GM18505 (cell line): Measurements from ENCODE around the gene ESRRB.

Experiments used
- ATAC-seq: cut with Tn5 transposase; IDR thresholded peaks from one replicate; pipeline ENCODE4 v1.9.1; 2021; ENCODE audit not compliant: unreplicated experiment
- POLR2A ChIP-seq: IDR thresholded peaks from 4 replicates; pipeline ENCODE4 v1.6.1; 2011; ENCODE audit warnings: borderline replicate concordance; ENCODE audit not compliant: insufficient read depth, insufficient read length; ENCODE audit errors: extremely low read depth

ESRRB gene

GRCh38 chr14:76343386-76343785, 32.6 kb upstream of the ESRRB start:
- no peak for TF ChIP-seq POLR2A
- ATAC-seq, result no peak

GRCh38 chr14:76346391-76347160, 29.4 kb upstream of the ESRRB start:
- ATAC-seq, result no peak

GRCh38 chr14:76348898-76349297, 27.0 kb upstream of the ESRRB start:
- no peak for ATAC-seq

More at GRCh38 chr14:76346391-76347160, 29.4 kb upstream of the ESRRB start:
- TF ChIP-seq POLR2A, result no peak

GRCh38 chr14:76349993-76350392, 25.9 kb upstream of the ESRRB start:
- TF ChIP-seq POLR2A, result no peak
- ATAC-seq, result no peak

More at GRCh38 chr14:76348898-76349297, 27.0 kb upstream of the ESRRB start:
- no peak for TF ChIP-seq POLR2A

GRCh38 chr14:76350671-76351070, 25.3 kb upstream of the ESRRB start:
- ATAC-seq, result no peak
- no peak for TF ChIP-seq POLR2A

GRCh38 chr14:76351941-76352340, 24.0 kb upstream of the ESRRB start:
- TF ChIP-seq POLR2A, result no peak
- no peak for ATAC-seq

GRCh38 chr14:76352639-76353281, 23.2 kb upstream of the ESRRB start:
- no peak for ATAC-seq

GRCh38 chr14:76354310-76354709, 21.6 kb upstream of the ESRRB start:
- no peak for ATAC-seq
- TF ChIP-seq POLR2A, result no peak

More at GRCh38 chr14:76352639-76353281, 23.2 kb upstream of the ESRRB start:
- no peak for TF ChIP-seq POLR2A

- no peak for TF ChIP-seq POLR2A
- no peak for ATAC-seq
These were observed 20.2 kb upstream of the ESRRB start for GRCh38 chr14:76355771-76356170.

- no peak for ATAC-seq
- no peak for TF ChIP-seq POLR2A
These were observed 4.9 kb upstream of the ESRRB start for GRCh38 chr14:76371066-76371465.

GRCh38 chr14:76373456-76373855, 2.5 kb upstream of the ESRRB start:
- no peak for TF ChIP-seq POLR2A
- ATAC-seq, result no peak

GRCh38 chr14:76375484-76375883, 453 bp upstream of the ESRRB start:
- no peak for TF ChIP-seq POLR2A
- no peak for ATAC-seq

GRCh38 chr14:76376409-76376877, 506 bp downstream of the ESRRB start:
- no peak for ATAC-seq
- TF ChIP-seq POLR2A, result no peak
